Prostate gland (tissue), 2 donors: Measurements from ENCODE around the gene SSU72.

Source experiments
- CTCF ChIP-seq, 4 experiments: fragments of 200-600 bp in 2 of 4; fragments of 450-650 bp in 2 of 4; sonication (generic) in 2 of 4; IDR thresholded peaks; 1 replicate in 3 of 4; 2 replicates in 1 of 4; pipeline ENCODE4 v1.5.1; 2016 to 2019; ENCODE audit warnings: antibody characterized with exemption in 4 of 4, mild to moderate bottlenecking in 2 of 4, moderate library complexity in 2 of 4
- POLR2AphosphoS5 ChIP-seq: sonication (generic); formaldehyde crosslinking; IDR thresholded peaks from one replicate; pipeline ENCODE4 v1.6.1; 2017; ENCODE audit warnings: antibody characterized with exemption

DNA sequence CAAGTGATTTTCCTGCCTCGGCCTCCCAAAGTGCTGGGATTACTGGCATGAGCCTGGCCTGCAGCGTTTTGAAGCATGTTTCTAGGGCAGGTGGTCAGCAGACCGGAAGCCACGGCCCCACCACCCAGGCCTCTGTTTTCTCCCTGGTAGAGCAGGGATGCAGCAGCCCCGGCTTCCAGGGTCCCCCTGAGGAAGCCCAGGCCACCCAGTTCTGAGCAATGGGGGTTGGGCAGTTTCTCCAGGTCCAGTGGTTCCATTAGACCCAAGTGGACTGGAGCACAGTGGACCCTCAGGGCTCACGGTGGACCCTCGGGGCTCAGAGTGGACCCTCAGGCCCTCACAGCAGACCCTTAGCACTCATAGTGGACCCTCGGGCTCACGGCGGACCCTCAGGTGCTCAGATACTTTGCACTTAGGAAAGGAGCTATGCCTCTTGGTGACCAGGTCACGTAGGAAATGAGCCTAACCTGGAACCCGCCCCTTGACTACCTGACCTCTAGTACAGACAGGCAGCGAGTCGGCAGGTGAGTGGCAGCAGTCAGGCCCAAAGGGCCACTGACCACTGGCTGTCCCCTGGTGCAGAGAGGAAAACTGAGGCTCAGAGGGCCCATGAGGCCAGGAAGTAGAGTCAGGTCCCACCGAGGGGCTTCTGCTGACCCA lies 29.8 kb upstream of the SSU72 start:
- TF ChIP-seq CTCF (IDR thresholded peaks at IDR 0.05) (no peak), POLR2AphosphoS5 (no peak)
